GM18517 (cell line): ENCODE data around the gene MCOLN1.
"Not testable (repeated sequence)": the region's sequence is repeated elsewhere in the genome, so short reads cannot be mapped to it uniquely, and the experiment has no call there.

Source experiments
- ATAC-seq: cut with Tn5 transposase; IDR thresholded peaks from one replicate; pipeline ENCODE4 v1.9.1; 2021; ENCODE audit warnings: mild to moderate bottlenecking, moderate library complexity; ENCODE audit not compliant: unreplicated experiment

MCOLN1 gene

GRCh38 chr19:7522923-7523667 is 671 bp downstream of the MCOLN1 start:
- ATAC-seq, result no peak

GRCh38 chr19:7524523-7524922 is 2.1 kb downstream of the MCOLN1 start:
- ATAC-seq, result no peak

DNA sequence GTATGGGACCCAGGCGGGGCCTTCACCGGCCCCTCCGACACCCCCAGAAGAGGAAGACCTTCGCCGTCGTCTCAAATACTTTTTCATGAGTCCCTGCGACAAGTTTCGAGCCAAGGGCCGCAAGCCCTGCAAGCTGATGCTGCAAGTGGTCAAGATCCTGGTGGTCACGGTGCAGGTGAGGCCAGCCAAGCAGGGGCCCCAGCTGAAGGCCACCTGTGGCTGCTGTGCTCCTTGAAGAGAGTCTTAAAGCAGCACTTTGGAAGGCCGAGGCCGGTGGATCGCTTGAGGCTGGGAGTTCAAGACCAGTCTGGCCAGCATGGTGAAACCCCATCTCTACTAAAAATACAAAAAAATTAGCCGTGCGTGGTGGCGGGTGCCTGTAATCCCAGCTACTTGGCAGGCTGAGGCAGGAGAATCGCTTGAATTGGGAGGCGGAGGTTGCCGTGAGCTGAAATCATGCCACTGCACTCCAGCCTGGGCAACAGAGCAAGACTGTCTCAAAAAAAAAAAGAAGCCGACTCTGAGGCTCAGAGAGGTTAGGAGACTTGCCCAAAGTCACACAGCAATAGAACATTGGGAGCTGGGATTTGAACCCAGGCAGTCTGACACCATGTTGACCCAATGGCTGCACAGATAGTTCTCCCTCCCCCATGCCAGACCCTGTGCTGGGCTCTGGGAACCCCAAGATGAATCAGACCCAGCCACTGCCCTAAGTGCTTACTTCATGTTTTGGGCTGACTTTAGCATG is 2.7 kb downstream of the MCOLN1 start:
- ATAC-seq, result no peak

GRCh38 chr19:7526059-7526929 is 3.9 kb downstream of the MCOLN1 start:
- no peak for ATAC-seq

- ATAC-seq, result no peak
Observed at GRCh38 chr19:7527516-7528191, 5.2 kb downstream of the MCOLN1 start.

DNA sequence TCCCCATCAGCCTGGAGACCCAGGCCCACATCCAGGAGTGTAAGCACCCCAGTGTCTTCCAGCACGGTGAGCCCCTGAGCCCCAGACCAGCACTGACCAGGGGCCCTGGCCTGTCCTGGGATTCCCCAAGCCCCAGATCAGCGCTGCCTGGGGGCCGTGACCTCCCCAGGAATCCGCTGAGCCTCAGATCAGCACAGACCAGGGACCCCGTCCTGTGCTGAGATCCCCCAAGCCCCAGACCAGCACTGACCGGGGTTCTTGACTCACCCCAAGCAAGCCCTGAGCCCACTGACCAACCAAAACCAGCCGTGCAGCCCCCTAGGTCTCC is 5.7 kb downstream of the MCOLN1 start:
- ATAC-seq, result no peak

- no peak for ATAC-seq
Observed at GRCh38 chr19:7528522-7529245, 6.3 kb downstream of the MCOLN1 start.

GRCh38 chr19:7529246-7529600 is 6.8 kb downstream of the MCOLN1 start:
- no peak for ATAC-seq

DNA sequence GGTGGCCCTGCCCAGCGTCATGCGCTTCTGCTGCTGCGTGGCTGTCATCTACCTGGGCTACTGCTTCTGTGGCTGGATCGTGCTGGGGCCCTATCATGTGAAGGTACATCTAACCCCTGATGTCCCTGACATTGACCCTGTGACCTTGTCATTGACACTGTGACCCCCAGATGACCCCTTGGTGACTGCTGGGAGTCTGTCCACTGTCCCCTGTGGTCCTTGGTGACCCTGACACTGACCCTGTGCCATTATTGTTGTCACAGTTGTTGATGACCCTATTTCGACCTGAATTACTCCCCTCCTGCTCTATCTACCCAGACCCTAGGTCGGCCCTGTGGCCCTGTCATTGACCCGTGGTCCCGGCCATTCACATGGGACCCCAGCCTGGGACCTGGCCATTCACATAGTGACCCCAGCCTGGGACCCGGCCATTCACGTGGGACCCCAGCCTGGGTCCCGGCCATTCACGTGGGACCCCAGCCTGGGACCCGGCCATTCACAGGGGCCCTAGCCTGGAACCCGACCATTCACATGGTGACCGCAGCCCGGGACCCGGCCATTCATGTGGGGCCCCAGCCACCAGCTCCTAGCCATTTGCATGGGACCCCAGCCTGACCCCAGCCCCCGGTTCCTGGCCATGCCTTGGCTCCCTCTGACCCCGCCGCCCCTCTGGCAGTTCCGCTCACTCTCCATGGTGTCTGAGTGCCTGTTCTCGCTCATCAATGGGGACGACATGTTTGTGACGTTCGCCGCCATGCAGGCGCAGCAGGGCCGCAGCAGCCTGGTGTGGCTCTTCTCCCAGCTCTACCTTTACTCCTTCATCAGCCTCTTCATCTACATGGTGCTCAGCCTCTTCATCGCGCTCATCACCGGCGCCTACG is 7.4 kb downstream of the MCOLN1 start:
- ATAC-seq, result no peak

- ATAC-seq, result no peak
Observed at GRCh38 chr19:7533281-7533885, 11.0 kb downstream of the MCOLN1 start.

DNA sequence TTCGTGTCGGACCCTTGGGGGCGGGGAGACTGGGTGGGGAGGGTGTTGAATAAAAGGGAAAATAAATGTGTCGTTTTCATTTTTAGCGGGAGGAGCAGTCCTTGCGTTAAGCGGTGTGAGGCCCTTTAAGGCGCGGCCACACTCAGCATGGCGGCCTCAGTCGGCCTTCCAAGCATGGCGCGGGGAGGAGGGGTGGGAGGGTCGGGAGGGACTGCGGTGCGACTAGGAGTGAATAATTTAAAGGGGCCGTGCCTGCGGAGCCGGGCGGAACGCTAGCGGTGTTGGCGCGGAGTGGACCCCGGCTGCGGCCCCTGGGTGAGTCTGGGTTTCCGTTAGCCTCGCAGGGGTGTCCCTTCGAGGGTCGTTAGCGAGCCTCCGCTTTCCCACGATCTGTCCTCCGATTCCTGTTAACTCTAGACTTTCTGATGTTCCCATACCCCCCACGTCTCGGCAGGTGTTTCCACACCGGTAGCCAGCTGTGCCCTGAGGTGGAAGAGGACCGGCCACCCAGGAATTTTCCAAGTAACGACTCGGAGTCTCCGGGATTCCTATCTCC is 11.6 kb downstream of the MCOLN1 start:
- ATAC-seq, result no peak

- ATAC-seq, result no peak
Observed at GRCh38 chr19:7534531-7535046, 12.2 kb downstream of the MCOLN1 start.

- ATAC-seq, result peak; percentile 62
Observed at GRCh38 chr19:7535047-7535997, 12.9 kb downstream of the MCOLN1 start, which contains the start of gene PNPLA6. TSS of gene PNPLA6 (plus strand) at chr19:7535717. CDS start at chr19:7535789, 72 bp downstream.

- ATAC-seq, result no peak
Observed at GRCh38 chr19:7535998-7536695, 13.7 kb downstream of the MCOLN1 start.

DNA sequence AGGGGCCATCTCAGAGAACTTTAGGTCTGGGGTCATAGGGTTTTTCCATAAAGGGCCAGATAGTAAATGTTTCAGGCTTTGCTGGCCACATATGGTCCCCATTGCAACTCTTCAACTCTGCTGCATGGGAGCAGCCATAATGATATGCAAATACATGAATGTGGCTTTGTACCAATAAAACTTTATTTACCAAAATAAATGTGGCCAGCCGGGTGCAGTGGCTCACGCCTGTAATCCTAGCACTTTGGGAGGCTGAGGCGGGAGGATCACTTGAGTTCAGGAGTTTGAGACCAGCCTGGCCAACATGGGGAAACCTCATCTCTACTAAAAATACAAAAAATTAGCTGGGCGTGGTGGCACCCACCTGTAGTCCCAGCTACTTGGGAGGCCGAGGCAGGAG is 16.6 kb downstream of the MCOLN1 start:
- not testable (repeated sequence) for ATAC-seq

GRCh38 chr19:7539827-7540425 is 17.5 kb downstream of the MCOLN1 start:
- no peak for ATAC-seq
